HPDE6-E6E7 (cell line): ENCODE data around the gene ASAP3.

Experiments used
- DNase-seq: peaks from one replicate; pipeline ENCODE4 v3.0.0; 2011; ENCODE audit warnings: missing footprints; ENCODE audit errors: extremely low spot score

Gene ASAP3

GRCh38 chr1:23423415-23424292, 60.3 kb downstream of the ASAP3 start:
- no peak for DNase-seq

GRCh38 chr1:23422941-23423340, 61.0 kb downstream of the ASAP3 start:
- no peak for DNase-seq

GRCh38 chr1:23422241-23422877, 61.6 kb downstream of the ASAP3 start:
- no peak for DNase-seq

GRCh38 chr1:23421753-23422240, 62.2 kb downstream of the ASAP3 start:
- no peak for DNase-seq

GRCh38 chr1:23421343-23421742, 62.6 kb downstream of the ASAP3 start:
- no peak for DNase-seq

- no peak for DNase-seq
Measured at GRCh38 chr1:23420778-23421177, 63.2 kb downstream of the ASAP3 start.

- DNase-seq, result no peak
Measured at GRCh38 chr1:23419180-23419579, 64.8 kb downstream of the ASAP3 start.

- no peak for DNase-seq
Measured at GRCh38 chr1:23417570-23417969, 66.4 kb downstream of the ASAP3 start.

GRCh38 chr1:23416964-23417363, 67.0 kb downstream of the ASAP3 start:
- no peak for DNase-seq

- no peak for DNase-seq
Measured at GRCh38 chr1:23408797-23409290, 75.1 kb downstream of the ASAP3 start.

- no peak for DNase-seq
Measured at GRCh38 chr1:23407016-23407630, 76.9 kb downstream of the ASAP3 start.

- DNase-seq, result no peak
Measured at GRCh38 chr1:23405946-23406345, 78.0 kb downstream of the ASAP3 start.

- peak; percentile 96 for DNase-seq
Measured at GRCh38 chr1:23403735-23404486, 80.1 kb downstream of the ASAP3 start.

- DNase-seq, result no peak
Measured at GRCh38 chr1:23403355-23403734, 80.6 kb downstream of the ASAP3 start.

- DNase-seq, result peak; percentile 82
Measured at GRCh38 chr1:23403038-23403336, 81.0 kb downstream of the ASAP3 start.

GRCh38 chr1:23402286-23403037, 81.5 kb downstream of the ASAP3 start:
- no peak for DNase-seq

GRCh38 chr1:23401313-23401712, 82.7 kb downstream of the ASAP3 start:
- no peak for DNase-seq

GRCh38 chr1:23400324-23401114, 83.5 kb downstream of the ASAP3 start:
- DNase-seq, result no peak

- DNase-seq, result no peak
Measured at GRCh38 chr1:23399229-23399628, 84.8 kb downstream of the ASAP3 start.

- no peak for DNase-seq
Measured at GRCh38 chr1:23397908-23398307, 86.1 kb downstream of the ASAP3 start.
